ENCODE measurements around the gene HIVEP1. TPM values are rescaled to one million over a fixed set of nuclear protein-coding genes. Genes with fewer than 3 reads are reported as not detected.
A peak's percentile ranks its signal among the peaks of the same experiment; 100 is the strongest.

Gene HIVEP1
- total RNA-seq, 1 experiment from 2014 or later = 16.7 TPM

DNA sequence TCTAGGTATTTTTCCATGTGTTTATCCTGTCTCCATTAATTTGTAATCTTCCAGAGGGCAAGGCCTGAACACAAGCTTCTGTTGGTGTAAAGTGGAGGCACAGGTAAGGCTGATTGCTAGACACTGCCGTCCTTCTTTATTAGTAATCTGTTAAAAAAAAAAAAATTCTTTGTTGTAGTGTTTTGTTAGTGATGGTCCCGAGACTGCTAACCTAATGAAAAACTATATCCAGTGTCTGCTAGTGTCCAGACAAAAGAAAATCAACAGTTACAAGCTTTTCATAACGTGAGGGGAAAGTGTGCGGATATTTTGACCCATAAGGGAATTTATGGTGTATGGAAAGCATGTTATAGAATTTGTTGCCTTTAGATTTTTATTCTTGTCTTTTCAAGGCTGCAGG lies 4.2 kb upstream of the HIVEP1 start:
- ATAC-seq = no peak
- no peak for DNase-seq (ENCODE audit: low read depth, low spot score)
- ChIA-PET CTCF (no interaction called here), POLR2A (no interaction called here)
- H3K27me3 ChIP-seq (ENCODE audit: control insufficient read depth, insufficient read depth, low read length) = no peaks in the 10 kb centered on the region
- H3K27ac ChIP-seq (ENCODE audit: low read length) = peak overlapping the region; percentile 89
- peak overlapping the region; percentile 84 to 87 for H3K4me3 ChIP-seq (ENCODE audit: low read depth in 2 of 2, low read length in 2 of 2)
- in situ Hi-C loops (cut with HindIII; ENCODE audit: low pct_unique_long_range_greater_than_20kb, low sequenced_read_pairs) = no loop called here
- H3K9me3 ChIP-seq (ENCODE audit: control insufficient read depth, insufficient read depth, low read depth, low read length) = no peaks in the 10 kb centered on the region
- H3K4me1 ChIP-seq (ENCODE audit: control insufficient read depth, insufficient read depth, low read length) = peaks cover 18% of the 10 kb centered on the region; the same call in 1 of the 2 replicates
- intact Hi-C loops (cut with micrococcal nuclease; ENCODE audit: unreplicated experiment) = no loop called here
- H3K36me3 ChIP-seq (ENCODE audit: control insufficient read depth, insufficient read depth, low read length) = no peaks in the 10 kb centered on the region
- no TSS peak for BruUV-seq (replicated peaks)
- TF ChIP-seq CTCF (IDR thresholded peaks at IDR 0.05) (no peak), POLR2AphosphoS5 (IDR thresholded peaks at IDR 0.05; ENCODE audit: low read depth, low read length) (no peak), SIN3A (IDR thresholded peaks at IDR 0.05; ENCODE audit: borderline replicate concordance, insufficient read depth, low read depth, low read length) (no peak)

GRCh38 chr6:12008366-12009179 lies 3.5 kb upstream of the HIVEP1 start:
- TF ChIP-seq POLR2AphosphoS5 (IDR thresholded peaks at IDR 0.05; ENCODE audit: low read depth, low read length) (no peak), SIN3A (IDR thresholded peaks at IDR 0.05; ENCODE audit: borderline replicate concordance, insufficient read depth, low read depth, low read length) (0 out of 2 replicates have a peak, but pooled peaks have one; percentile 18), TCF7L2 (IDR thresholded peaks at IDR 0.05; ENCODE audit: low read depth, low read length) (peak; percentile 99)
- TF ChIP-seq, protein P1, sequence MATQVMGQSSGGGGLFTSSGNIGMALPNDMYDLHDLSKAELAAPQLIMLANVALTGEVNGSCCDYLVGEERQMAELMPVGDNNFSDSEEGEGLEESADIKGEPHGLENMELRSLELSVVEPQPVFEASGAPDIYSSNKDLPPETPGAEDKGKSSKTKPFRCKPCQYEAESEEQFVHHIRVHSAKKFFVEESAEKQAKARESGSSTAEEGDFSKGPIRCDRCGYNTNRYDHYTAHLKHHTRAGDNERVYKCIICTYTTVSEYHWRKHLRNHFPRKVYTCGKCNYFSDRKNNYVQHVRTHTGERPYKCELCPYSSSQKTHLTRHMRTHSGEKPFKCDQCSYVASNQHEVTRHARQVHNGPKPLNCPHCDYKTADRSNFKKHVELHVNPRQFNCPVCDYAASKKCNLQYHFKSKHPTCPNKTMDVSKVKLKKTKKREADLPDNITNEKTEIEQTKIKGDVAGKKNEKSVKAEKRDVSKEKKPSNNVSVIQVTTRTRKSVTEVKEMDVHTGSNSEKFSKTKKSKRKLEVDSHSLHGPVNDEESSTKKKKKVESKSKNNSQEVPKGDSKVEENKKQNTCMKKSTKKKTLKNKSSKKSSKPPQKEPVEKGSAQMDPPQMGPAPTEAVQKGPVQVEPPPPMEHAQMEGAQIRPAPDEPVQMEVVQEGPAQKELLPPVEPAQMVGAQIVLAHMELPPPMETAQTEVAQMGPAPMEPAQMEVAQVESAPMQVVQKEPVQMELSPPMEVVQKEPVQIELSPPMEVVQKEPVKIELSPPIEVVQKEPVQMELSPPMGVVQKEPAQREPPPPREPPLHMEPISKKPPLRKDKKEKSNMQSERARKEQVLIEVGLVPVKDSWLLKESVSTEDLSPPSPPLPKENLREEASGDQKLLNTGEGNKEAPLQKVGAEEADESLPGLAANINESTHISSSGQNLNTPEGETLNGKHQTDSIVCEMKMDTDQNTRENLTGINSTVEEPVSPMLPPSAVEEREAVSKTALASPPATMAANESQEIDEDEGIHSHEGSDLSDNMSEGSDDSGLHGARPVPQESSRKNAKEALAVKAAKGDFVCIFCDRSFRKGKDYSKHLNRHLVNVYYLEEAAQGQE (IDR thresholded peaks at IDR 0.05; ENCODE audit: insufficient read depth in 1 of 2, low read depth in 2 of 2, low read length in 1 of 2) = no peak
- H3K4me3 ChIP-seq (ENCODE audit: low read depth in 2 of 2, low read length in 2 of 2) = peak overlapping the region; percentile 84 to 87
- H3K9me3 ChIP-seq (ENCODE audit: control insufficient read depth, insufficient read depth, low read depth, low read length) = no peaks in the 10 kb centered on the region
- no peaks in the 10 kb centered on the region for H3K36me3 ChIP-seq (ENCODE audit: control insufficient read depth, insufficient read depth, low read length)
- POLR2A ChIA-PET = no interaction called here
- in situ Hi-C loops (cut with HindIII; ENCODE audit: low pct_unique_long_range_greater_than_20kb, low sequenced_read_pairs) = no loop called here
- intact Hi-C loops (cut with micrococcal nuclease; ENCODE audit: unreplicated experiment) = no loop called here
- BruUV-seq (replicated peaks) = no TSS peak
- ATAC-seq = peak; percentile 47
- H3K4me1 ChIP-seq (ENCODE audit: control insufficient read depth, insufficient read depth, low read length) = peaks cover 22% of the 10 kb centered on the region
- peak overlapping the region; percentile 89 for H3K27ac ChIP-seq (ENCODE audit: low read length)
- H3K27me3 ChIP-seq (ENCODE audit: control insufficient read depth, insufficient read depth, low read length) = no peaks in the 10 kb centered on the region
- DNase-seq (ENCODE audit: low read depth, low spot score) = no peak
- CTCF ChIA-PET = no interaction called here

- in situ Hi-C loops (cut with HindIII; ENCODE audit: low pct_unique_long_range_greater_than_20kb, low sequenced_read_pairs) = no loop called here
- Histone ChIP-seq H3K9me3 (ENCODE audit: control insufficient read depth, insufficient read depth, low read depth, low read length) (no peaks in the 10 kb centered on the region), H3K27ac (ENCODE audit: low read length) (peak overlapping the region; percentile 90), H3K4me1 (ENCODE audit: control insufficient read depth, insufficient read depth, low read length) (peaks cover 28% of the 10 kb centered on the region), H3K27me3 (ENCODE audit: control insufficient read depth, insufficient read depth, low read length) (no peaks in the 10 kb centered on the region), H3K36me3 (ENCODE audit: control insufficient read depth, insufficient read depth, low read length) (no peaks in the 10 kb centered on the region), H3K4me3 (ENCODE audit: low read depth in 2 of 2, low read length in 2 of 2) (peak overlapping the region; percentile 84 to 85)
- no TSS peak for BruUV-seq (replicated peaks)
- ChIA-PET CTCF (no interaction called here), POLR2A (no interaction called here)
- ATAC-seq = no peak
- intact Hi-C loops (cut with micrococcal nuclease; ENCODE audit: unreplicated experiment) = no loop called here
- TF ChIP-seq TCF7L2 (IDR thresholded peaks at IDR 0.05; ENCODE audit: low read depth, low read length) (no peak), CTCF (IDR thresholded peaks at IDR 0.05) (no peak), POLR2AphosphoS5 (IDR thresholded peaks at IDR 0.05; ENCODE audit: low read depth, low read length) (no peak)
- TF ChIP-seq, protein P1 (IDR thresholded peaks at IDR 0.05; ENCODE audit: insufficient read depth in 1 of 2, low read depth in 2 of 2, low read length in 1 of 2) = no peak
- DNase-seq (ENCODE audit: low read depth, low spot score) = no peak
Observed at GRCh38 chr6:12009180-12009685, 2.9 kb upstream of the HIVEP1 start.

All from Panc1 (cell line).